A673 (cell line): ENCODE data around the gene HAND1.

Source experiments
- CTCF ChIP-seq: fragments of 300-800, 200-600 bp; sonication (generic); conservative IDR thresholded peaks from 2 replicates; pipeline ENCODE4 v1.5.1; 2017; ENCODE audit warnings: low read depth, mild to moderate bottlenecking, antibody characterized with exemption, low read length, moderate library complexity, mixed read lengths
- EZH2 ChIP-seq: fragments of 200-600 bp; sonication (generic); IDR thresholded peaks from 2 replicates; pipeline ENCODE4 v1.6.1; 2017; ENCODE audit warnings: borderline replicate concordance, low read depth, mild to moderate bottlenecking, mixed read lengths, antibody characterized with exemption, low read length; ENCODE audit not compliant: poor library complexity, severe bottlenecking

- TF ChIP-seq CTCF, result no peak
- TF ChIP-seq EZH2, result no peak
Measured at GRCh38 chr5:154428208-154428607, 49.8 kb downstream of the HAND1 start.
